Fibroblast of peridontal ligament (primary cell): Measurements from ENCODE around the gene FAM120AOS.

Experiments
- DNase-seq: peaks from one replicate; pipeline ENCODE4 v3.0.0-alpha.2; 2010; ENCODE audit errors: extremely low read depth

The FAM120AOS gene

GRCh38 chr9:93437996-93438395 lies 15.4 kb downstream of the FAM120AOS start:
- DNase-seq = no peak

- DNase-seq = no peak
These were observed 16.6 kb downstream of the FAM120AOS start for GRCh38 chr9:93436655-93437407.

- no peak for DNase-seq
These were observed 17.2 kb downstream of the FAM120AOS start for GRCh38 chr9:93436218-93436617.

GRCh38 chr9:93435386-93435785 lies 18.0 kb downstream of the FAM120AOS start:
- DNase-seq = no peak

- DNase-seq = no peak
These were observed 19.3 kb downstream of the FAM120AOS start for GRCh38 chr9:93434056-93434455.

GRCh38 chr9:93432964-93433363 lies 20.4 kb downstream of the FAM120AOS start:
- DNase-seq = no peak

- DNase-seq = no peak
These were observed 21.8 kb downstream of the FAM120AOS start for GRCh38 chr9:93431539-93432105.

- no peak for DNase-seq
These were observed 25.6 kb downstream of the FAM120AOS start for GRCh38 chr9:93427655-93428379.

- DNase-seq = no peak
These were observed 30.3 kb downstream of the FAM120AOS start for GRCh38 chr9:93422977-93423616.

- no peak for DNase-seq
These were observed 34.4 kb downstream of the FAM120AOS start for GRCh38 chr9:93419023-93419422.

- no peak for DNase-seq
These were observed 35.8 kb downstream of the FAM120AOS start for GRCh38 chr9:93417538-93417937.

GRCh38 chr9:93416530-93417235 lies 36.7 kb downstream of the FAM120AOS start:
- DNase-seq = no peak

GRCh38 chr9:93415176-93415690 lies 38.1 kb downstream of the FAM120AOS start:
- no peak for DNase-seq

- peak; percentile 15 for DNase-seq
These were observed 39.9 kb downstream of the FAM120AOS start for GRCh38 chr9:93413530-93413929.

GRCh38 chr9:93406371-93406770 lies 47.0 kb downstream of the FAM120AOS start:
- no peak for DNase-seq

GRCh38 chr9:93398471-93398870 lies 54.9 kb downstream of the FAM120AOS start:
- DNase-seq = no peak

- DNase-seq = peak; percentile 24
These were observed 55.6 kb downstream of the FAM120AOS start for GRCh38 chr9:93397661-93398373.
